HEK293 (cell line): ENCODE measurements around the gene CSRP2.

ENCODE experiments used
- CTCF ChIA-PET: fragments of 350-600 bp; formaldehyde crosslinking; extraction: SDS; loops from one replicate; lab custom pipeline; 2021; ENCODE audit warnings: antibody characterized with exemption; lab: Yijun Ruan, JAX
- POLR2A ChIA-PET: fragments of 300-600 bp; formaldehyde crosslinking; extraction: SDS; loops from one replicate; lab custom pipeline; 2020; ENCODE audit warnings: antibody characterized with exemption, inconsistent platforms; lab: Yijun Ruan, JAX
- H3K27ac ChIP-seq: fragments of 200-500 bp; sonication (Bioruptor generic); 2 replicates; pipeline ENCODE4 v1.5.1; 2014; ENCODE audit warnings: low read depth, low read length, control low read depth, inconsistent platforms; ENCODE audit errors: extremely low read depth
- H3K36me3 ChIP-seq, 2 experiments: fragments of 200-500 bp in 1 of 2; sonication (Bioruptor generic) in 1 of 2; 1 replicate in 1 of 2; 2 replicates in 1 of 2; pipeline ENCODE4 v1.5.1; 2014 to 2017; ENCODE audit warnings: inconsistent platforms in 2 of 2, low read length in 2 of 2; ENCODE audit not compliant: control insufficient read depth in 2 of 2, insufficient read depth in 1 of 2
- H3K4me1 ChIP-seq: fragments of 200-500 bp; sonication (Bioruptor generic); 2 replicates; pipeline ENCODE4 v1.5.1; 2014; ENCODE audit warnings: mild to moderate bottlenecking, low read length, inconsistent platforms; ENCODE audit not compliant: control insufficient read depth, insufficient read depth
- H3K4me3 ChIP-seq: 2 replicates; pipeline ENCODE4 v1.5.1; 2011; ENCODE audit warnings: low read depth, mild to moderate bottlenecking, control low read depth, low read length, moderate library complexity
- H3K9me3 ChIP-seq: fragments of 200-500 bp; sonication (Bioruptor generic); 2 replicates; pipeline ENCODE4 v1.5.1; 2014; ENCODE audit warnings: low read depth, low read length, inconsistent platforms; ENCODE audit not compliant: control insufficient read depth, insufficient read depth
- CTCF ChIP-seq: fragments of 450-650 bp; formaldehyde crosslinking; IDR thresholded peaks from 2 replicates; pipeline ENCODE4 v1.5.1; 2016; ENCODE audit warnings: missing biosample characterization, missing genetic modification characterization
- GLI4 ChIP-seq: fragments of 450-650 bp; formaldehyde crosslinking; IDR thresholded peaks from 2 replicates; pipeline ENCODE4 v1.5.1; 2016; ENCODE audit warnings: missing biosample characterization, missing genetic modification characterization
- KLF17 ChIP-seq: fragments of 450-650 bp; formaldehyde crosslinking; IDR thresholded peaks from 2 replicates; pipeline ENCODE4 v1.5.1; 2016; ENCODE audit warnings: missing biosample characterization, missing genetic modification characterization
- KLF9 ChIP-seq: fragments of 450-650 bp; formaldehyde crosslinking; IDR thresholded peaks from 2 replicates; pipeline ENCODE4 v1.5.1; 2016; ENCODE audit warnings: missing biosample characterization, missing genetic modification characterization, low read depth
- MZF1 ChIP-seq: fragments of 450-650 bp; formaldehyde crosslinking; IDR thresholded peaks from 2 replicates; pipeline ENCODE4 v1.5.1; 2017; ENCODE audit warnings: missing biosample characterization, missing genetic modification characterization, borderline replicate concordance
- PRDM4 ChIP-seq: fragments of 450-650 bp; formaldehyde crosslinking; IDR thresholded peaks from 2 replicates; pipeline ENCODE4 v1.5.1; 2017; ENCODE audit warnings: missing biosample characterization, missing genetic modification characterization
- PRDM6 ChIP-seq: fragments of 450-650 bp; formaldehyde crosslinking; IDR thresholded peaks from 2 replicates; pipeline ENCODE4 v1.5.1; 2017; ENCODE audit warnings: missing biosample characterization, missing genetic modification characterization
- SP3 ChIP-seq: fragments of 450-650 bp; formaldehyde crosslinking; IDR thresholded peaks from 2 replicates; pipeline ENCODE4 v1.5.1; 2016; ENCODE audit warnings: missing biosample characterization, missing genetic modification characterization
- ZBTB1 ChIP-seq: fragments of 450-650 bp; formaldehyde crosslinking; IDR thresholded peaks from 2 replicates; pipeline ENCODE4 v1.5.1; 2016; ENCODE audit warnings: missing biosample characterization, missing genetic modification characterization
- ZEB2 ChIP-seq: fragments of 450-650 bp; formaldehyde crosslinking; IDR thresholded peaks from 2 replicates; pipeline ENCODE4 v1.5.1; 2016; ENCODE audit warnings: missing biosample characterization, missing genetic modification characterization
- ZFP41 ChIP-seq: fragments of 450-650 bp; formaldehyde crosslinking; IDR thresholded peaks from 2 replicates; pipeline ENCODE4 v1.5.1; 2016; ENCODE audit warnings: missing biosample characterization, missing genetic modification characterization, borderline replicate concordance
- ZNF138 ChIP-seq: fragments of 450-650 bp; formaldehyde crosslinking; IDR thresholded peaks from 2 replicates; pipeline ENCODE4 v1.5.1; 2016; ENCODE audit warnings: missing biosample characterization, missing genetic modification characterization, borderline replicate concordance
- ZNF223 ChIP-seq: fragments of 450-650 bp; formaldehyde crosslinking; IDR thresholded peaks from 2 replicates; pipeline ENCODE4 v1.5.1; 2016; ENCODE audit warnings: missing biosample characterization, missing genetic modification characterization
- ZNF248 ChIP-seq: fragments of 450-650 bp; formaldehyde crosslinking; IDR thresholded peaks from 2 replicates; pipeline ENCODE4 v1.5.1; 2017; ENCODE audit warnings: missing biosample characterization, missing genetic modification characterization
- ZNF366 ChIP-seq: fragments of 450-650 bp; formaldehyde crosslinking; conservative IDR thresholded peaks from 2 replicates; pipeline ENCODE4 v1.5.1; 2016; ENCODE audit warnings: missing biosample characterization, missing genetic modification characterization
- ZNF391 ChIP-seq: fragments of 450-650 bp; formaldehyde crosslinking; IDR thresholded peaks from 2 replicates; pipeline ENCODE4 v1.5.1; 2016; ENCODE audit warnings: low read depth, missing biosample characterization, missing genetic modification characterization, borderline replicate concordance
- ZNF394 ChIP-seq: fragments of 450-650 bp; formaldehyde crosslinking; IDR thresholded peaks from 2 replicates; pipeline ENCODE4 v1.5.1; 2016; ENCODE audit warnings: missing biosample characterization, missing genetic modification characterization, mild to moderate bottlenecking, moderate library complexity, borderline replicate concordance
- ZNF488 ChIP-seq: fragments of 450-650 bp; formaldehyde crosslinking; IDR thresholded peaks from 2 replicates; pipeline ENCODE4 v1.5.1; 2016; ENCODE audit warnings: missing biosample characterization, missing genetic modification characterization
- ZNF530 ChIP-seq: fragments of 450-650 bp; formaldehyde crosslinking; IDR thresholded peaks from 2 replicates; pipeline ENCODE4 v1.5.1; 2016; ENCODE audit warnings: low read depth, missing biosample characterization, missing genetic modification characterization
- ZNF544 ChIP-seq: fragments of 450-650 bp; formaldehyde crosslinking; IDR thresholded peaks from 2 replicates; pipeline ENCODE4 v1.5.0; 2017; ENCODE audit warnings: missing biosample characterization, missing genetic modification characterization
- ZNF580 ChIP-seq: fragments of 450-650 bp; formaldehyde crosslinking; IDR thresholded peaks from 2 replicates; pipeline ENCODE4 v1.5.1; 2016; ENCODE audit warnings: missing biosample characterization, missing genetic modification characterization
- ZNF600 ChIP-seq: fragments of 450-650 bp; formaldehyde crosslinking; IDR thresholded peaks from 2 replicates; pipeline ENCODE4 v1.5.1; 2016; ENCODE audit warnings: missing biosample characterization, missing genetic modification characterization
- ZNF626 ChIP-seq: fragments of 450-650 bp; sonication (Bioruptor Pico); formaldehyde crosslinking; IDR thresholded peaks from 2 replicates; pipeline ENCODE4 v1.5.1; 2018; ENCODE audit warnings: missing biosample characterization, missing genetic modification characterization, inconsistent platforms
- ZNF670 ChIP-seq: fragments of 450-650 bp; formaldehyde crosslinking; IDR thresholded peaks from 2 replicates; pipeline ENCODE4 v1.5.1; 2016; ENCODE audit warnings: missing biosample characterization, missing genetic modification characterization, low read depth
- ZNF76 ChIP-seq: fragments of 450-650 bp; formaldehyde crosslinking; IDR thresholded peaks from 2 replicates; pipeline ENCODE4; 2016; ENCODE audit warnings: low read depth, missing biosample characterization, missing genetic modification characterization, borderline replicate concordance
- ZSCAN16 ChIP-seq: fragments of 450-650 bp; formaldehyde crosslinking; IDR thresholded peaks from 2 replicates; pipeline ENCODE4 v1.5.1; 2016; ENCODE audit warnings: missing biosample characterization, missing genetic modification characterization

The CSRP2 gene

GRCh38 chr12:76908303-76909017, 29.6 kb upstream of the CSRP2 start:
- Histone ChIP-seq H3K4me1 (peaks cover 6% of the 10 kb centered on the region), H3K36me3 (no peaks in the 10 kb centered on the region), H3K9me3 (no peaks in the 10 kb centered on the region), H3K4me3 (no peak overlapping the region), H3K27ac (no peak overlapping the region)
- POLR2A ChIA-PET = interaction anchor here (1.1 kb wide), 1 partner anchor 30 kb away, joined by 3 read pairs; the partner anchor contains the start of gene CSRP2
- TF ChIP-seq ZNF138 (tag by site-specific recombination) = no peak
- no peak for TF ChIP-seq ZNF600 (tag by site-specific recombination)
- TF ChIP-seq ZNF366 (tag by site-specific recombination) = no peak
- no peak for TF ChIP-seq SP3 (tag by site-specific recombination)
- TF ChIP-seq GLI4 = no peak
- no peak for TF ChIP-seq ZBTB1
- TF ChIP-seq ZNF394 (tag by site-specific recombination) = no peak
- no peak for TF ChIP-seq ZFP41 (tag by site-specific recombination)
- TF ChIP-seq ZNF391 (tag by site-specific recombination) = no peak
- no peak for TF ChIP-seq ZSCAN16 (tag by site-specific recombination)
- no peak for TF ChIP-seq ZNF248 (tag by site-specific recombination)
- no peak for TF ChIP-seq ZNF670 (tag by site-specific recombination)
- TF ChIP-seq CTCF (tag by site-specific recombination) = no peak
- TF ChIP-seq ZNF223 (tag by site-specific recombination) = no peak
- no peak for TF ChIP-seq ZNF76 (tag by site-specific recombination)
- no peak for TF ChIP-seq PRDM4 (tag by site-specific recombination)
- TF ChIP-seq KLF9 (tag by site-specific recombination) = no peak
- TF ChIP-seq ZEB2 = no peak
- CTCF ChIA-PET = interaction anchor here (0.7 kb wide), 1 partner anchor 102 kb away, joined by 3 read pairs; no protein-coding TSS in a partner anchor

- peaks cover 3% of the 10 kb centered on the region for H3K4me1 ChIP-seq
- H3K27ac ChIP-seq = no peak overlapping the region
- CTCF ChIA-PET = interaction anchor here (1.1 to 1.6 kb wide), 2 partner anchors 9 to 23 kb away, joined by 3 to 5 read pairs; no protein-coding TSS in a partner anchor
- H3K36me3 ChIP-seq = no peaks in the 10 kb centered on the region
- POLR2A ChIA-PET = no interaction called here
- TF ChIP-seq ZNF530 (tag by site-specific recombination) (no peak), MZF1 (tag by site-specific recombination) (no peak), PRDM6 (tag by site-specific recombination) (no peak), ZNF488 (tag by site-specific recombination) (no peak), ZNF544 (tag by site-specific recombination) (no peak), KLF17 (tag by site-specific recombination) (no peak), ZNF580 (tag by site-specific recombination) (no peak), ZNF626 (tag by site-specific recombination) (no peak)
- no peaks in the 10 kb centered on the region for H3K9me3 ChIP-seq
- H3K4me3 ChIP-seq = no peak overlapping the region
These were observed 23.0 kb upstream of the CSRP2 start for GRCh38 chr12:76901628-76902380.
